PC-3 (cell line): Measurements from ENCODE around the gene CEP85L.

Source experiments
- CTCF ChIP-seq: fragments of 300-600 bp; sonication (generic); conservative IDR thresholded peaks from 2 replicates; pipeline ENCODE4 v1.5.1; 2017; ENCODE audit warnings: antibody characterized with exemption, low read depth, mild to moderate bottlenecking, low read length
- EZH2 ChIP-seq: fragments of 300-600 bp; sonication (generic); IDR thresholded peaks from one replicate; pipeline ENCODE4 v1.6.1; 2017; ENCODE audit warnings: antibody characterized with exemption, mild to moderate bottlenecking, low read length; ENCODE audit not compliant: unreplicated experiment

- TF ChIP-seq CTCF: no peak
- no peak for TF ChIP-seq EZH2
Observed at GRCh38 chr6:118620202-118620601, 31.2 kb downstream of the CEP85L start.
